Ascending aorta (tissue), 2 donors: ENCODE data around the gene BCL2L15. TPM values are rescaled to one million over a fixed set of nuclear protein-coding genes. Genes with fewer than 3 reads are reported as not detected.

ENCODE experiments used
- DNase-seq, 2 donors: peaks; one replicate each; pipeline ENCODE4 v3.0.0-alpha.2; 2019; ENCODE audit warnings: low spot score in 2 of 2
- H3K27ac ChIP-seq, 2 donors: fragments of 200-600 bp; sonication (generic); one replicate each; pipeline ENCODE4 v1.5.1; 2016 to 2017; ENCODE audit warnings: mild to moderate bottlenecking in 1 of 2
- H3K27me3 ChIP-seq: fragments of 200-600 bp; sonication (generic); one replicate; pipeline ENCODE4 v1.5.1; 2017
- H3K36me3 ChIP-seq, 2 donors: fragments of 200-600 bp; sonication (generic); one replicate each; pipeline ENCODE4 v1.5.1; 2016
- H3K4me1 ChIP-seq, 2 donors: fragments of 200-600 bp; sonication (generic); one replicate each; pipeline ENCODE4 v1.5.1; 2016 to 2017; ENCODE audit warnings: mild to moderate bottlenecking in 1 of 2
- H3K4me3 ChIP-seq, 2 donors: fragments of 200-600 bp; sonication (generic); one replicate each; pipeline ENCODE4 v1.5.1; 2016 to 2017; ENCODE audit warnings: mild to moderate bottlenecking in 1 of 2
- H3K9me3 ChIP-seq, 2 donors: fragments of 200-600 bp; sonication (generic); one replicate each; pipeline ENCODE4 v1.5.1; 2016
- CTCF ChIP-seq, 3 experiments: fragments of 200-600 bp in 2 of 3; fragments of 450-650 bp in 1 of 3; sonication (generic) in 2 of 3; IDR thresholded peaks; one replicate each; pipeline ENCODE4 v1.5.1; 2016 to 2019; ENCODE audit warnings: antibody characterized with exemption in 3 of 3, mild to moderate bottlenecking in 1 of 3, moderate library complexity in 1 of 3
- intact Hi-C: fragments of 100-400 bp; cut with DNase I; formaldehyde crosslinking; loops from one replicate; pipeline ENCODE4 v1.15.1; 2023
- total RNA-seq: library from RNA; depleted of rRNA; stranded (reverse); fragments of >200 nt; gene quantifications from one replicate; pipeline ENCODE4 v1.1.0, GENCODE V29; 2016

Gene BCL2L15
- total RNA-seq, 1 donor from 2014 or later = not detected

GRCh38 chr1:113916974-113917373 is 29.6 kb upstream of the BCL2L15 start:
- no peaks in the 10 kb centered on the region for H3K9me3 ChIP-seq
- H3K27me3 ChIP-seq = no peaks in the 10 kb centered on the region
- H3K4me3 ChIP-seq = no peak overlapping the region
- H3K27ac ChIP-seq = no peak overlapping the region
- peaks cover 1% of the 10 kb centered on the region in 2 donors for H3K36me3 ChIP-seq
- DNase-seq = no peak
- no peak for TF ChIP-seq CTCF (IDR thresholded peaks at IDR 0.05)
- intact Hi-C loops = no loop called here
- peaks cover 0 to 7% of the 10 kb centered on the region in 2 donors for H3K4me1 ChIP-seq

- H3K4me3 ChIP-seq = no peak overlapping the region
- TF ChIP-seq CTCF (IDR thresholded peaks at IDR 0.05) = no peak
- no peak overlapping the region for H3K27ac ChIP-seq
- H3K4me1 ChIP-seq = peaks cover 0 to 7% of the 10 kb centered on the region in 2 donors
- intact Hi-C loops = no loop called here
- no peak for DNase-seq
- H3K9me3 ChIP-seq = no peaks in the 10 kb centered on the region
- no peaks in the 10 kb centered on the region for H3K27me3 ChIP-seq
- peaks cover 13 to 16% of the 10 kb centered on the region in 2 donors for H3K36me3 ChIP-seq
Measured at GRCh38 chr1:113913887-113914664, 26.7 kb upstream of the BCL2L15 start.

GRCh38 chr1:113913312-113913668 is 25.9 kb upstream of the BCL2L15 start:
- Histone ChIP-seq H3K9me3 (no peaks in the 10 kb centered on the region), H3K36me3 (peaks cover 16 to 18% of the 10 kb centered on the region in 2 donors), H3K27me3 (no peaks in the 10 kb centered on the region), H3K4me1 (peaks cover 0 to 7% of the 10 kb centered on the region in 2 donors), H3K4me3 (no peak overlapping the region), H3K27ac (peak overlapping the region; percentile 49 to 60)
- no peak for DNase-seq
- intact Hi-C loops = no loop called here
- no peak for TF ChIP-seq CTCF (IDR thresholded peaks at IDR 0.05)

- Histone ChIP-seq H3K4me3 (no peak overlapping the region), H3K4me1 (peaks cover 0 to 7% of the 10 kb centered on the region in 2 donors), H3K27me3 (no peaks in the 10 kb centered on the region), H3K36me3 (peaks cover 16 to 23% of the 10 kb centered on the region in 2 donors), H3K27ac (peak overlapping the region; percentile 49 to 60), H3K9me3 (no peaks in the 10 kb centered on the region)
- no peak for DNase-seq
- intact Hi-C loops = no loop called here
- no peak for TF ChIP-seq CTCF (IDR thresholded peaks at IDR 0.05)
Measured at GRCh38 chr1:113912594-113913311, 25.4 kb upstream of the BCL2L15 start.

GRCh38 chr1:113905435-113905861 is 18.1 kb upstream of the BCL2L15 start:
- Histone ChIP-seq H3K27ac (peak overlapping the region; percentile 86 to 92), H3K4me3 (peak overlapping the region; percentile 85 to 86), H3K4me1 (peaks cover 0 to 17% of the 10 kb centered on the region in 2 donors), H3K9me3 (no peaks in the 10 kb centered on the region), H3K27me3 (no peaks in the 10 kb centered on the region), H3K36me3 (peaks cover 2 to 14% of the 10 kb centered on the region in 2 donors)
- peak in 1 of 2 donors; percentile 11 for DNase-seq
- intact Hi-C loops = loop anchor here (1.0 to 10.0 kb wide), 9 partner anchors 24 to 1191 kb away; partner anchors contain the start of genes BCAS2, HIPK1, MAGI3 and PHTF1
- TF ChIP-seq CTCF (IDR thresholded peaks at IDR 0.05) = no peak
